Measurements from ENCODE around the gene USP36. TPM values are rescaled to one million over a fixed set of nuclear protein-coding genes. Genes with fewer than 3 reads are reported as not detected.

Gene USP36
- total and polyA plus RNA-seq, 9 of the 15 experiments (the other 6 are each of a cell fraction or from before 2014, with no cell fraction given) = 6.4 to 72.8 (median 22.5) TPM

GRCh38 chr17:78783711-78784324 lies 56.8 kb downstream of the USP36 start (continued):
- TF ChIP-seq MAFG (tag; conservative IDR thresholded peaks at IDR 0.05) = no peak
- TF ChIP-seq, protein P1, sequence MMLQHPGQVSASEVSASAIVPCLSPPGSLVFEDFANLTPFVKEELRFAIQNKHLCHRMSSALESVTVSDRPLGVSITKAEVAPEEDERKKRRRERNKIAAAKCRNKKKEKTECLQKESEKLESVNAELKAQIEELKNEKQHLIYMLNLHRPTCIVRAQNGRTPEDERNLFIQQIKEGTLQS (IDR thresholded peaks at IDR 0.05) = no peak
- TF ChIP-seq, protein P1 (CRISPR knock-in tag; conservative IDR thresholded peaks at IDR 0.05) = no peak
- TF ChIP-seq TRIM24 (IDR thresholded peaks at IDR 0.05) = peak in 1 of 2 experiments; percentile 61; a peak in 1 of 4 replicates
- peak; percentile 88 for TF ChIP-seq CBFA2T2 (conservative IDR thresholded peaks at IDR 0.05)
- TF ChIP-seq RHOXF2B (CRISPR knock-in tag; conservative IDR thresholded peaks at IDR 0.05) = no peak
- TF ChIP-seq, protein P2, sequence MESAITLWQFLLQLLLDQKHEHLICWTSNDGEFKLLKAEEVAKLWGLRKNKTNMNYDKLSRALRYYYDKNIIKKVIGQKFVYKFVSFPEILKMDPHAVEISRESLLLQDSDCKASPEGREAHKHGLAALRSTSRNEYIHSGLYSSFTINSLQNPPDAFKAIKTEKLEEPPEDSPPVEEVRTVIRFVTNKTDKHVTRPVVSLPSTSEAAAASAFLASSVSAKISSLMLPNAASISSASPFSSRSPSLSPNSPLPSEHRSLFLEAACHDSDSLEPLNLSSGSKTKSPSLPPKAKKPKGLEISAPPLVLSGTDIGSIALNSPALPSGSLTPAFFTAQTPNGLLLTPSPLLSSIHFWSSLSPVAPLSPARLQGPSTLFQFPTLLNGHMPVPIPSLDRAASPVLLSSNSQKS (CRISPR knock-in tag; IDR thresholded peaks at IDR 0.05) = no peak
- no peak for TF ChIP-seq ZNF224 (CRISPR knock-in tag; IDR thresholded peaks at IDR 0.05)
- no peak for TF ChIP-seq RBFOX2 (IDR thresholded peaks at IDR 0.05; ENCODE audit: low read depth, low read length)
- TF ChIP-seq ZNF197 (CRISPR knock-in tag; IDR thresholded peaks at IDR 0.05; ENCODE audit: low read depth) = no peak
- TF ChIP-seq E2F8 (IDR thresholded peaks at IDR 0.05; ENCODE audit: low read depth, partially characterized antibody) = no peak
- TF ChIP-seq, protein P3, sequence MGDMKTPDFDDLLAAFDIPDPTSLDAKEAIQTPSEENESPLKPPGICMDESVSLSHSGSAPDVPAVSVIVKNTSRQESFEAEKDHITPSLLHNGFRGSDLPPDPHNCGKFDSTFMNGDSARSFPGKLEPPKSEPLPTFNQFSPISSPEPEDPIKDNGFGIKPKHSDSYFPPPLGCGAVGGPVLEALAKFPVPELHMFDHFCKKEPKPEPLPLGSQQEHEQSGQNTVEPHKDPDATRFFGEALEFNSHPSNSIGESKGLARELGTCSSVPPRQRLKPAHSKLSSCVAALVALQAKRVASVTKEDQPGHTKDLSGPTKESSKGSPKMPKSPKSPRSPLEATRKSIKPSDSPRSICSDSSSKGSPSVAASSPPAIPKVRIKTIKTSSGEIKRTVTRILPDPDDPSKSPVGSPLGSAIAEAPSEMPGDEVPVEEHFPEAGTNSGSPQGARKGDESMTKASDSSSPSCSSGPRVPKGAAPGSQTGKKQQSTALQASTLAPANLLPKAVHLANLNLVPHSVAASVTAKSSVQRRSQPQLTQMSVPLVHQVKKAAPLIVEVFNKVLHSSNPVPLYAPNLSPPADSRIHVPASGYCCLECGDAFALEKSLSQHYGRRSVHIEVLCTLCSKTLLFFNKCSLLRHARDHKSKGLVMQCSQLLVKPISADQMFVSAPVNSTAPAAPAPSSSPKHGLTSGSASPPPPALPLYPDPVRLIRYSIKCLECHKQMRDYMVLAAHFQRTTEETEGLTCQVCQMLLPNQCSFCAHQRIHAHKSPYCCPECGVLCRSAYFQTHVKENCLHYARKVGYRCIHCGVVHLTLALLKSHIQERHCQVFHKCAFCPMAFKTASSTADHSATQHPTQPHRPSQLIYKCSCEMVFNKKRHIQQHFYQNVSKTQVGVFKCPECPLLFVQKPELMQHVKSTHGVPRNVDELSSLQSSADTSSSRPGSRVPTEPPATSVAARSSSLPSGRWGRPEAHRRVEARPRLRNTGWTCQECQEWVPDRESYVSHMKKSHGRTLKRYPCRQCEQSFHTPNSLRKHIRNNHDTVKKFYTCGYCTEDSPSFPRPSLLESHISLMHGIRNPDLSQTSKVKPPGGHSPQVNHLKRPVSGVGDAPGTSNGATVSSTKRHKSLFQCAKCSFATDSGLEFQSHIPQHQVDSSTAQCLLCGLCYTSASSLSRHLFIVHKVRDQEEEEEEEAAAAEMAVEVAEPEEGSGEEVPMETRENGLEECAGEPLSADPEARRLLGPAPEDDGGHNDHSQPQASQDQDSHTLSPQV (IDR thresholded peaks at IDR 0.05) = peak; percentile 81
- TF ChIP-seq, protein P4, sequence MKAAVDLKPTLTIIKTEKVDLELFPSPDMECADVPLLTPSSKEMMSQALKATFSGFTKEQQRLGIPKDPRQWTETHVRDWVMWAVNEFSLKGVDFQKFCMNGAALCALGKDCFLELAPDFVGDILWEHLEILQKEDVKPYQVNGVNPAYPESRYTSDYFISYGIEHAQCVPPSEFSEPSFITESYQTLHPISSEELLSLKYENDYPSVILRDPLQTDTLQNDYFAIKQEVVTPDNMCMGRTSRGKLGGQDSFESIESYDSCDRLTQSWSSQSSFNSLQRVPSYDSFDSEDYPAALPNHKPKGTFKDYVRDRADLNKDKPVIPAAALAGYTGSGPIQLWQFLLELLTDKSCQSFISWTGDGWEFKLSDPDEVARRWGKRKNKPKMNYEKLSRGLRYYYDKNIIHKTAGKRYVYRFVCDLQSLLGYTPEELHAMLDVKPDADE (conservative IDR thresholded peaks at IDR 0.05; ENCODE audit: control insufficient read depth, low read depth, low read length) = 0 out of 2 replicates have a peak, but pooled peaks have one; percentile 16
- no peak for TF ChIP-seq MECOM (CRISPR knock-in tag; IDR thresholded peaks at IDR 0.05)
- TF ChIP-seq ATF7 (IDR thresholded peaks at IDR 0.05) = no peak
- TF ChIP-seq HNRNPUL1 (IDR thresholded peaks at IDR 0.05; ENCODE audit: low read length) = no peak
- no peak for TF ChIP-seq KDM4B (IDR thresholded peaks at IDR 0.05; ENCODE audit: borderline replicate concordance in 2 of 2, low read depth in 1 of 2)

Measured in K562 (cell line).